HG03558 (cell line): ENCODE data around the gene LPAR1.

Experiments used
- ATAC-seq: cut with Tn5 transposase; IDR thresholded peaks from one replicate; pipeline ENCODE4 v1.9.1; 2021; ENCODE audit warnings: moderate number of reproducible peaks; ENCODE audit not compliant: unreplicated experiment; ENCODE audit errors: extremely low read depth

The LPAR1 gene

DNA sequence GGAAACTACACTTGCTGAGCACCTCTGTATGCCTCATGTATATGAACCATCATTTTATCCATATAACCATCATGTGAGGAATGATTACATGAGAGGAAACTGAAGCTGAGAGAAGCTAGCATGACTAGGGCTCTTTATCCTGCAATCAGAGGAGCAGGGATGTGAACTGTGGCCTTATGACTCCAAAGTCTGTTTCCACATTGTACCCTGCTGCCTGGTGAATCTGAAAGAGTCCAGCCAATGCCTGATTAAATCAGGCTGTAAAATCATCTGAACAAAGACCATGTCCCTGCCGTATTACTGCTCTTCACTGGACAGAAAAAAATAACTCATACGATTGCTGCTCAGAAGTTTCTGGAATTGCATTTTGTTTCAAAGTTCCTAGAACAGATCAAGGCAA lies 67.0 kb downstream of the LPAR1 start:
- no peak for ATAC-seq

DNA sequence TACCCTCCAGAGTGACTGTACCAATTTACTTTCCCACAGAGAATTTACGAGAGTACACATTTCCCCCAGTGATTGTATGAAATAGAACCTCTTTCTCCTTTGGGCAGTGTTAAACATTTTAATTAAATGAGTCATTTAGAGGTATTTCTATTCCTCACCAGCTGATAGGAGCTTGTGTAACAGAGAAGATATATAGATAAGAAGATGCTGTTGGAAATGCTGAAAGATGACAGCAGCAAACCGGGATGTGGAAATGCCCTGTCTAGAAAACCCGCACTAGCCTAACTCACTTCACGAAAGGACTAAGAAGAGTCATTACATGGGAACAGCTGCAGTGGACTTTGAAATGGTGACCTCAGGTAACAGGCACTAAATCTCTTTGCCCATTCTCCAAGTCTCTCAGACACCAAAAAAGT lies 68.3 kb downstream of the LPAR1 start:
- no peak for ATAC-seq

DNA sequence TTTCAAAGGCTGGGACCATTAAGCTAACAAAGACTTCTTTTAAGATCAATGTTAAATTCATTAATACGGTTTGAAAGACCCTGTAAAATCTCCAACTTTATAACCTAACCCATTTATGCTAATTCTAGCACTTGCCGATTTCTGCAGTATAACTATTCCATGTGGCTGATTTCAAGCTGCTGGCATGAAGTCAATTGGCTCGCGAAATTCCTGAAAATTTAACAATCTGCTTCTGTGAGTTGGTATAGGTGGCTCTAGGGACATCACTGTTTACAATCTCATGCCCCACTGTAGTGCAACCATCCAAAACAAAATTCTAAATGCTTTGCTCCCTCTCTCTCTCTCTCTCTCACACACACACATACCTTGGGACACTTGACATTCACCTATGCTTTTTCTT lies 70.2 kb downstream of the LPAR1 start:
- no peak for ATAC-seq

DNA sequence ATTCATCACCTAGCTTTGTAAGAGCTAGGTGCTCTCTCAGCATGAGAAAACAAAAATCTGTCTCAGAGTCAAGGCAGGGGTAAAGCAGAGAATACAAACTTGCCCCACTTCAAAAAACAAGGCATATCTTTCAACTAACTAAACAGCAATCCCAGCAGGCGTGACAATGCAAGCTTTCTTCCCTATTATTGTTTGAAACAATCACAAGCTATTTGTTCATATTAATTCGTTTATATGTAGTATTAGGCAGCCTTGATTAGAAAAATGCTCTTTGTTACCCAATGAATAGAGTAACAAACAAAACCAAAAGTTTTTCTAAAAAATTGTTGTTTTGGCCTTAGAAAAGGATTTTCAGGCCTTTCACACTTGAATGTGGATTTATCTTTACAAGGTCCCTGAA lies 71.1 kb downstream of the LPAR1 start:
- no peak for ATAC-seq

DNA sequence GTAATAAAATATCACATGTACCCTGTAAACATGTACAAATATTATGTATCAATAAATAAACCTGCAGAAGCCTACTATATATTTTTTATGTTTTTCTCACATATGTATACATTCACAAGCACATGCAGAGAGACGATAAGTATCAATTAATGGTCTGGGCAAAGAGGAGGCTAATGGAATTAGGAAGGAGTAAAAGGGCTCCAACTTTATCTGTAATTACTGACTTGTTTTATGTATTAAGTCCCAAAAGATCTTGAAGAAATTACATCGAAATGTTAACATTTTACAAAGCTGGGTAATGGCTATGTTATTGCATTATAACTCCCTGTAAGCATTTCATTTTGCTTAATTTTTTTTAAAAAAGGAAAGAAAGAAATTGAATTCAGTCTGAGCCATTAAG lies 78.0 kb downstream of the LPAR1 start:
- no peak for ATAC-seq

DNA sequence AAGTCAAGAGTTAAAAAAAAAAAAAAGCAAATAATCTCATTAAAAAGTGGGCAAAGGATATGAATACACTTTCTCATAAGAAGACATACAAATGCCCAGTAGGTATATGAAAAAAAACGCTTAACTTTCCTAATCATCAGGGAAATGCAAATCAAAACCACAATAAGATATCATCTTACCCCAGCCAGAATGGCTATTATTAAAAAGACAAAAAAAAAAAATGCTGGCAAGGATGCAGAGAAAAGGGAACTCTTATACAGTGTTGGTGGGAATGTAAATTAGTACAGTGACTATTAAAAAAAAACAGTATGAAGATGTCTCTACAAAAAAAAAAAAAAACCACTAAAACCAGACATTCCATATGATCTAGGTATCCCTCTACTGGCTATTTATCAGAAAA lies 79.4 kb downstream of the LPAR1 start:
- ATAC-seq: no peak

DNA sequence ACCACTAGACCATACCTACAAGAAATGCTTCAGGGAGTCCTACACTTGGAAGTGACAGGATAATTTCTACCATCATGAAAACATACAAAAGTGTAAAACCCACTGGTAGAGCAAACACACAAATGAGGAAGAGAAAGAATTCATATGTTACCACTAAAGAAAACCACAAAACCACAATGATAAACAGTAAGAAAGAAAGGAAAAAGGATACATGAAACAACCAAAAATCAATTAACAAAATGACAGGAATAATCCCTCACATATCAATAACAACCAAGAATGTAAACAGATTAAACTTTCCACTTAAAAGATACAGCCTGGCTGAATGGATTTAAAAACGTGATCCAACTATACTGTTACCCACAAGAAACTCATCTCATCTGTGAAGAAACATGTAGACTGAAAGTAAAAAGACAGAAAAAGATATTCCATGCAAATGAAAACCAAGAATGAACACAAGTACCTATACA lies 83.4 kb downstream of the LPAR1 start:
- ATAC-seq: no peak

DNA sequence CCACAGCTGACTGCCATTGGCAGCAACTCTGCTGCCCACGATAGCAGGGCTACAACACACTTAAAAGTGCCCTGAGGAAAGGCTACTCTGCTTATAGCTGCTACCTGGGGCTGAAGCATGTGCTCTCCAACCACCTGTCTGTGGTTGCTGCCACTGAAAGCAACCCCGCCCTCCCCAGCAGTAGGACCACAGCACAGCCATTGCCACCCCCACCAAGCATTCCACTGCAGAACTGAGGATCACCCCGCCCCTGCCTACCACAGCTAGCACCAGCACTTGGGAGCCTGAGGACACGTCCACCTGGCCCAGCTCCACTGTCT lies 85.8 kb downstream of the LPAR1 start:
- ATAC-seq: no peak

DNA sequence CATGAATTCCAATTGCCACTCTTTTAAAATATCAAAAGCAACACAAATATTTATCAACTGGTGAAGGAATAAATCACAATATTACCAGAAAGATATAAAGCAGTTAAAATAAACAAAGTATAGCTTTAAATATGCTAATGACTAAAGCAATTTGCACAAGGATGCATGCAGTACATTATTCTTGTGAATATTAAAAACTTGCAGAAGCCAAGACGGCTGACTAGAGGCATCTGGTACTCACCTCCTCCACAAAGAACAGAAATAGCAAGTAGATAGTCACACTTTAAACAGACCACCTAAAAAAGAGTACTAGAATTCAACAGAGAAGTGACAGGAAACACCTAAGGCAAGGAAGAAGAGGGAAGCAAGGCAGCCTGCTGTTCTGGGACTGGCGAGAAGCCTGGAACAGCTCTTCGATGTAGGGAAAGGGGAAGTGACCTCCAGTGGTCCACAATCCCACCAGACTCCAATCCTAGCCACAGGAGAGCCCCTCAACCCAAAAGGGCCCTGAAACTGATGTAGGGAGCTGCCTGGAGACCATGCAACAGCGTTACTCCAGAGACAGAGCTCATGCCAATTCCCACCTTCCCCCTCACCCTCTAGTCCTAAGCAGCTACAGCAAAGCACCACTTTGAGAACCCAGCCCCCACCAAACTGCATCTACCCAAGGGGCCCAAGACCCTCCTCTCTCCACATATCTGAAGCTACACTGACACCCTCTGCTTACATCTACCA lies 86.3 kb downstream of the LPAR1 start:
- ATAC-seq: no peak

DNA sequence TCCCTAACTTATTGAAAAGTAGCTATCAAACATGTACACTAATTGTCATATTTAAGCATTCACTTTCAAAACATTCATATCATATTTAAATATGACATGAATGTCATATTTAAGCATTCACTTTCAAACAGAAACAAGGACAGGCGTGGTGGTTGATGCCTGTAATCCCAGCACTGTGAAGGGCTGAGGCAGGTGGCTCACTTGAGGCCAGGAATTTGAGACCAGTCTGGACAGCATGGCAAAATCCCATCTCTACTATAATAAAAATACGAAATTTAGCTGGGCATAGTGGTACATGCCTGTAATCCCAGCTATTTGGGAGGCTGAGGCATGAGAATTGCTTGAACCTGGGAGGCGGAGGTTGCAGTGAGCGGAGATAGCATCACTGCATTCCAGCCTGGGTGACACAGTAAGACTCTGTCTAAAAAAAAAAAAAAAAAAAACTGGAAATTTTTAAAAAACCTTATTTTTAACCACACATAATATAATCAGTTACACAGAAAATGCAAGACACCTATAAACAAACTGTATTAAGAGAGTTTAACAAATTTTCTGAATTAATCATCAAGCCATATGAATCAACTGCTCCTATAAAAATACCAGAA lies 88.1 kb downstream of the LPAR1 start:
- no peak for ATAC-seq

DNA sequence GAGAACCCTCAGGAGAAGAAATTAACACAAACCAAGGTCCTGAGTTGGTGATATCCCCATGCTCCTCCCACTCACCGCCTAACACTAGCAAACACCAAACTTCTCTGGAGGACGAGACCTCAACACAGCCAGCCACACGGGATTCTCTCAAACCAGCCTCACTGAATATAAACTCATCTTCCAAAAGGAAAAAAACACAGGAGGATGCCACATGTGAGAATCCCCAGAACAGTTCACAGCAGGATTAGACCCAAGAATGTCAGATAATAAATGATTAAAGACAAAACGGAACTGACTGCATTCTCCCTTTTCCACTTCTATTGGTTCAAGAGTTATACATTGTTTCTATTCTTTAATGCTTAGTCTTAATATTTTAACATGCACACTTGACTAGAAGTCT lies 89.2 kb downstream of the LPAR1 start:
- ATAC-seq: no peak

DNA sequence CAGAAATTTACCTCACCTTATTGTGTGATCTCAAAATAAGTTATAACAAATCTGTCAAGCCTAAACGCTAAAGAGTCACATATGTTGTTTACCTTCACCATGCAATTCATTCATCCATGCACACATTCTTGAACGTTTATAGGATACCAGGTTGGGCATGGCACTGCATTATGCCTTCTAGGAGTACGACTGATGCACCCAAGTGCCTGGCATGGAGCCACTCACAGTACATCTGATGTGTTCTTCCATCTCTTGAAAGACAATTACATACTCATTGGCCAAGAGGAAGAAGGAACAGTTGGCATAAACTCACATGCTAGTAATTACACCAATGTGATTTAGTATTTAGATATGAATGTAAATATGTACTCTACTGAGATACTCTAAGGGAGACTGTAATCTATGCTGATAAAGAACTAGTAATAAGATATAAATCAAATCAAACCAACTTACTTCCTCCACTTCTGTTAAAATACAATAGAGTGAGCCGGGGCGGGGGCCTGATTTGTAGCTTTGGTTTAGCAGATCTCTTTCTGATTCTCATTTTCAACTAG lies 90.7 kb downstream of the LPAR1 start:
- no peak for ATAC-seq

DNA sequence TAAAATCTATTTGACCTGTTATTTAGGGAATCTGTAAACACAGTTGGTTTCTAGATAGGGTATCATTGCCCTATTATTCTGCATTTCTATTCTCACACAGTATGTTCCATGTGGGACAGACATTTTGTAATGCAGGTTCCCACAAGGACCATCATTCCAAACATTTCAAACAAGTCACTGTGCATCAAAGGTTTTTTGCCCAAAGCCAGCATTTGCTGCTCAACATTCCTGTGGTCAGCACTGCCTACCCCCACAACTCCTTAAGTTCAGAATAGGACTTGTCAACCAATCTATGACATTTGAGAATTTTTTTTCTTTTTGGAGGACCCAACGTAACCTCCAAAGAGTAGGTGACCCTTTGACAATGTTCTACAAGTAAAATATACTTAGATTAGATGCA lies 95.7 kb downstream of the LPAR1 start:
- no peak for ATAC-seq

DNA sequence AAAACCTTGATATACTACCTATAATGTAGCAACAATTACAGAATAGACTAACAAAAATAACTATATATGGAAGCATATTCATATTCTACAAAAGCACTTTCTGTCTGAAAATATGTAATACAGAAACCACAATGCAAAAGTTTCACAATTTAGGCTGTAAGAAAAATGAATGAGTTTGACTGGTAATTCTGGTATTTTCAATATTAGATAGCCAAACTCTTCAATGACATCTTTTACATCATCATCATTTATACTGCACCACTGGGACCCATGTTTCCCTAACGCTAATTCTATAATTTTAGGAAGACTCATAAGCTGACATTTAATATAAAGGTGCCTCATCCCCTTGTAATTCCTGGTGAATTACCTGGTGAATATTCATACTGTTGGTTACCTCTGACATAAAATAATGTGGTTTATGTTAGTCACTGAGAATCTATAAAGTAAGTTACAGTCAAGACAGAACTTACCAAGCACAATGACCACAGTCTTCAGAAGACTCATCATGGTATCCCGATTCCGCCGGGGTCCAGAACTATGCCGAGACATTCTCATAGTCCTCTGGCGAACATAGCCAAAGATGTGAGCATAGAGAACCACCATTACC lies 97.2 kb downstream of the LPAR1 start:
- no peak for ATAC-seq

DNA sequence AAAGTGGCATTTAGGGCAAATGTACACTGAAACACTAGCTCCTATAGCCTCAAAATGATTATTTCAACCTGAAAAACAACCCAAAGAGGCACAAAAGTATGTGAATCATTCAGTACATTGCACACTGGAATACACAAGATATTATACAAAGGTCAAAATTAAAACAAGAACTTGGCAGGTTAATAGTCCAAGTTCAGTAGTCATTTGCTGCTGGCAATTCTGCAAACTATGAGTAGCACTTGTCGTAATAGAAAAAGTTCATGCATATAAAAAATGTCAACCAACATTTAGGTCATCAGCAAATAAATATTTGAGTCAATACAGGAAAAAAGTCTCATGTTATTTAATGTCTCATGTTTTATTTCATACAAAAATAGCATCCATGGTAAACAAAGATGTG lies 98.7 kb downstream of the LPAR1 start:
- ATAC-seq: no peak

DNA sequence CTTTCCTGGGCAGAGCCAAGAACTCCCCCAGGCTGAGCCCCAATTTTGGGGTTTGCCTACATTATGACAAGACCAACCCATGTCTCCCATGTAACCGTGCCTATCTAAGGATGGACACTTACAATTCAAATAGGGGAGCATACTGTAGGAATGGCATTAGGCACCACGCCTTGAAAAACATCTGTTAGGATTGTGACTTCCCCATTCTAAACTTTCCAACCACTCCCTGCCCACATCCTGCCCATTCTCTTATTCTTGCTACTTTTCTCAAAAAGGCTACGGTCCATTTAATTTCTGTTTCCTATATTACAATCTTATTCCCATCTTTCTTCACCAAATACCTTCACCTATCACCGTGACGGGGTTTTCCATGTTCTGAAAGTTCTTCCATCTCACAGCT lies 99.2 kb downstream of the LPAR1 start:
- ATAC-seq: no peak

DNA sequence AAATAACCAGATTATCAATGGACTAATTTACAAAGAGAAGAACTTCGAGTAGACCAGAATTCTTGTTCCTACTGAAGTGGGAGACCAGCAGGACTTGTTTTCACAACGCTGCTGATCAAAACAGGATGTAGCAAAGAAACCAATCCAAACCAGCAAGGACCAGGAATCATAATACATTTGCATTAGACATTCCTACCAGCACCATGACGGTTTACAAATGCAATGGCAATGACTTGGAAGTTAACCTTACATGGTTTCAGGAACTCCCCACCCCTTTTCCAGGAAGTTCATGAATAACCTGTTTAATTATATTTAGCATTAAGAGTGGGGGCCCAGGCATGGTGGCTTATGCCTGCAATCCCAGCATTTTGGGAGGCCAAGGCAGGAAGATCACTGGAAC lies 100.0 kb downstream of the LPAR1 start:
- no peak for ATAC-seq

DNA sequence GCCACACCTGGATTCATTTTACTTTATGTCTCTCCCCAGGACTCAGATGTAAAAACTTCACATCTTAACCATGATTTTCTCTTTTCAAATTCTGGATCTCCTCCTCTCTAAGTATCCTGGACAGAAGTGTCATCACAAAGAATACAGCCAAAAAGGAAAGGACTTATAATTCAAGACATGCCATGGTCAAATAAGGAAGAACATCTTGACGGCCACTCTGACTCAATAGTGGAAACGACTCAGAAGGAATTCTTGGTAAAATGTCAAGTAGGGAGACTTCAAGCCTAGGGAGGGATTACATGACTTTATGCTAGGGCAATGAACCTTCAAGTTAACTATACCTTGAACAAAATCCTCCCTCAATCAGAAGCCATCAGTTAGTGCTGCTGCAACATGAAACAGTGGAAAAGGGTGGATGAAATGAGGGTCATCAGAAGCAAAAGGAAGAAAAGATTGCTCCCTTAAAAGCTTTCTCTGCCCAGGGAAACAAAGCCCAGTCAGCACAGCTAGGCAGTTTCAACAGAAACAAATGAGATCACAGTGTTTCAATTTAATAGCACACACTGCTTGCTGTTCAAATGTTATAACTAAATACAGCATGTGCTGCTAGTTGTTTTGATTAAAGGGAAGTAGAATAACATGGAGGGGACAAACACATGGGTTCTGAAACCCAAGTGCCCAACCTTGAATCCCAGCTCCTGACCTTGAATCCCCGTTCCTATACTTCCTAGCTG lies 101.4 kb downstream of the LPAR1 start:
- ATAC-seq: no peak

DNA sequence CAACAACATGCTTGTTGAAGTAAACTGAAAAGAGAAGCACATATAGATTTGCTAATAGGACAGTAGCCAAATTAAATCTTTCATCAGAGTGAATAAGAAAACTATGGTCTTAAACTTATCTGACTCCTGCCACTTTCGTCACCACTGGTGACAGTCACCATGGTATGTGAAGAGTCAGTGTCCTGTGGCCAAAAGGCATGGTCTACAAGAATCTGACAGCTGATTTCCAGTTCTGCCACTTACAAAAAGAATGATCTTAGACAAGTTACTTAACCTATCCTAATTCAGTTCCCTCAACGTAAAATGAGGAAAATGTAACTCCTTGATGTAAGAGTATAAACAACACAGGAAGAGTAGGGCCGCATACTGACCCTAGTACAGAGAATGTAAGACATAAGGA lies 102.0 kb downstream of the LPAR1 start:
- no peak for ATAC-seq

DNA sequence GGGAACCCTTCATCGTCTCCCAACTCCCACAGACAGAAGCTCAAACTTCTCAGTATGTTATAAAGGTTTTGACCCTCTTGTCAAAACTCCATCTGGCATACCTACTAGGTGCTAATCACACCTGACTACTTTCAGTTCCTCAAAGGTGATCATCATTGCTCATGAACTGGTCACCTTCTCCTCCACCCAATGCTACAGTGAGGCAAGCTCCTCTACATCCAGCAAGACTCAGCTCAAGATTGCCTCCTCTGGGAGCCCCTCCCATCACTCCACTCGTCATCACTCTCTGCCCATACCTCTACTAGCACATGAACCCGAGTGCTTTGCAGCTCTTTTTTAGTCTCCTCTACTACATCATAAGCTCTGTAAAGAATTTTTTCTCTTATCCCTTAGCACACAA lies 102.4 kb downstream of the LPAR1 start:
- no peak for ATAC-seq
